RPMI8226 (cell line): ENCODE data around the gene VEZT.
"Not testable (repeated sequence)": the region's sequence is repeated elsewhere in the genome, so short reads cannot be mapped to it uniquely, and the experiment has no call there.

Experiments used
- DNase-seq: peaks from one replicate; pipeline ENCODE4 v3.0.0-alpha.2; 2015

Gene VEZT

GRCh38 chr12:95262808-95263207 is 45.2 kb downstream of the VEZT start:
- DNase-seq: no peak

DNA sequence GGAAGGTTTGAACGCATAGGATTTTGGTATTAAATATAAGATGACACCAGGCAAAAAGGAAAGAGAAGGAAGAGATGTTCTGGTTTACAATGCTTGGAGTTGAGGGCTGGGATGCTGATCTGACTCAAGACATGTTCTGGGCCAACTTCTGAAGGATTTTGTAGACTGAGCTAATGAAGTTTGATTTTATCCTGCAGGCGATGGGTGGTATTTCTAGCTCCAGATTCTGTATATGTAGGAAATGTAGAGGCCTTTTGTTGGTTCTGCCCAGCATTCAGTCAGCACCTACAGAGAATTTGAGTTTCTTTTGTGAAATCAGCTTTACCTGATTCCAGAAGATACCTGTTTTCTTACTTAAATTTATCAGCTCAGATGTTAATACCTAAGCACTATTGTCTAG is 48.2 kb downstream of the VEZT start:
- no peak for DNase-seq

DNA sequence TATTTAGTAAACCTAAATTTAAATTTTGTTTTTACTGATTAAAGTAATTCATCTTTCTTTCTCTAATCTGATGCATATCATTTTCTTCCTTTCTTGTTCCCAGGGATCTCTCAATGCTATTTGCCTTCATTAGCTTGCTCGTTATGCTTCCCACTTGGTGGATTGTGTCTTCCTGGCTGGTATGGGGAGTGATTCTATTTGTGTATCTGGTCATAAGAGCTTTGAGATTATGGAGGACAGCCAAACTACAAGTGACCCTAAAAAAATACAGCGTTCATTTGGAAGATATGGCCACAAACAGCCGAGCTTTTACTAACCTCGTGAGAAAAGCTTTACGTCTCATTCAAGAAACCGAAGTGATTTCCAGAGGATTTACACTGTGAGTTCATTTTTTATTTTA is 48.6 kb downstream of the VEZT start:
- DNase-seq: no peak

DNA sequence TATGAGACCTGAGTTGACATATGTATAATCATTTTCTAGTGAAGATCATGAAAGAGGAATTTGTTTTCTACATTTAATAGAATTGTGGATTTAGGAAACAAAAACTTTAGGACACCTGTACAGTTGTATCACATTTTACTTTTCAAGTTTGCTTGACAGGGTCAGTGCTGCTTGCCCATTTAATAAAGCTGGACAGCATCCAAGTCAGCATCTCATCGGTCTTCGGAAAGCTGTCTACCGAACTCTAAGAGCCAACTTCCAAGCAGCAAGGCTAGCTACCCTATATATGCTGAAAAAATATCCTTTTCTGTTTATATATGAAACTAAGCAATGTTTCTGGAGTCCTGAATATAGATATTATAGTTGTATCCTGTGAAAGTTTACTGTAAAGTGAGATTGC is 52.3 kb downstream of the VEZT start:
- DNase-seq: no peak

- no peak for DNase-seq
Observed at GRCh38 chr12:95271465-95271864, 53.9 kb downstream of the VEZT start.

DNA sequence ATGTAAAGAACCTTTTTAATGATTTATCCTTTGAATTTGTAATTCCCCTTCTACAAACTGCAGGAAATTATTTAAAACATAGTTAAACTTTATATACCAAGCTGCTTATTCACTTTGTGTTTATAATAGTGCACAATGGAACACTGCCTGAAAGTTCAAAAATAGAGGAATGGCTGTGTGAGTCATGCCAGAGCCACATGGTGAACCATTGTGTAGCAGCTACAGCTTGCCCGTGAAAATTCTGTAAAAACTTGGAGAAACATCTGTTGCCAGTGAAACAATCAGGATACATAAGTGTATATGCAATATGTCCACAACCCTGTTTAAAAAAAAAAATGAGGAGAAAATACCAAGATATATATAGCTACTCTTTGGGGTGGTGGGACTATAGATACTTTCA is 59.5 kb downstream of the VEZT start:
- no peak for DNase-seq

DNA sequence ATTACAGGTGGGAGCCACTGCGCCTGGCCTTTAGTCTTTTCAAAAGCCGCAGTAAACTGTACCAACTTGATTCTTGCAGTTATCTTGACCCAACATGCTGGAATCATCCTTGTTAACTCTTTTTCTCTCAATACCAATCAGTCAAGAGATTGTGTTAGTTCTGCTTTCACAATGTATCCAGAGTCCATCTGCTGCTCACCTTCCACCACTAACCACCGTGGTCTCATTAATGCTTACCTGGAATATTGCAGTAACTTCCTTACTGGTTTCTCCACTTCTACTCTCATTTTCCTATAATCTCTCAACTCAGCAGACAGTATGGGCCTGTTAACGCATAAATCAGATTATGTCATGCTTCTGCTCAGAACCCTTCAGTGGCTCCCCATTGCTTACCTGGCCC is 62.2 kb downstream of the VEZT start:
- no peak for DNase-seq

DNA sequence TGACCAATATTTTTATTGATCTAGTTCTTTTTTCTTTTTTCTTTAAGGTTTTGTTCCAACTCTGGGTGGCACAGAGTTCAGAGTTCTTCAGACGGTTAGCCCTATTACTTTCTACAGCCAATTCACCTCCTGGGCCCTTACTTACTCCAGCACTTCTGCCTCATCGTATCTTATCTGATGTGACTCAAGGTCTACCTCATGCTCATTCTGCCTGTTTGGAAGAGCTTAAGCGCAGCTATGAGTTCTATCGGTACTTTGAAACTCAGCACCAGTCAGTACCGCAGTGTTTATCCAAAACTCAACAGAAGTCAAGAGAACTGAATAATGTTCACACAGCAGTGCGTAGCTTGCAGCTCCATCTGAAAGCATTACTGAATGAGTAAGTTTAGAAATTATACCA is 64.7 kb downstream of the VEZT start:
- DNase-seq: no peak

- no peak for DNase-seq
Observed at GRCh38 chr12:95283371-95283770, 65.8 kb downstream of the VEZT start.

- DNase-seq: no peak
Observed at GRCh38 chr12:95286713-95287112, 69.1 kb downstream of the VEZT start.

DNA sequence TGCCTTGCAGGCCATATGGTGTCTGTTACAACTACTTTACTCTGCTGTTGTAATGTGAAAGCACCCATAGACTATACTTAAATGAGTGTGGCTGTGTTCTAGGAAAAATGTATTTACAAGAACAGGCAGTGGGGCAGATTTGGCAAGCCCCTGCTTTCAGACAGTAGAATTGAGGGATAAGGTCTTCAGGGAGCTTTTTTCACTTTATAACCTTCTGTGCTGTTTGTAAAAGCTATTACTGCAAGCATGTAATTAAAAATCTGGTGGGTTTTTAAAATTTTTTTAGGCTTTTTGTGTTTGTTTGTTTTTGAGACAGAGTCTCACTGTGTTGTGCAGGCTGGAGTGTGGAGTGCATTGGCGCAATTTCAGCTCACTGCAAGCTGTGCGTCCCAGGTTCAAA is 73.9 kb downstream of the VEZT start:
- DNase-seq: no peak

- no peak for DNase-seq
Observed at GRCh38 chr12:95298916-95299315, 81.3 kb downstream of the VEZT start.

- DNase-seq: no peak
Observed at GRCh38 chr12:95300286-95300685, 82.7 kb downstream of the VEZT start.

GRCh38 chr12:95303476-95303875 is 85.9 kb downstream of the VEZT start:
- no peak for DNase-seq

DNA sequence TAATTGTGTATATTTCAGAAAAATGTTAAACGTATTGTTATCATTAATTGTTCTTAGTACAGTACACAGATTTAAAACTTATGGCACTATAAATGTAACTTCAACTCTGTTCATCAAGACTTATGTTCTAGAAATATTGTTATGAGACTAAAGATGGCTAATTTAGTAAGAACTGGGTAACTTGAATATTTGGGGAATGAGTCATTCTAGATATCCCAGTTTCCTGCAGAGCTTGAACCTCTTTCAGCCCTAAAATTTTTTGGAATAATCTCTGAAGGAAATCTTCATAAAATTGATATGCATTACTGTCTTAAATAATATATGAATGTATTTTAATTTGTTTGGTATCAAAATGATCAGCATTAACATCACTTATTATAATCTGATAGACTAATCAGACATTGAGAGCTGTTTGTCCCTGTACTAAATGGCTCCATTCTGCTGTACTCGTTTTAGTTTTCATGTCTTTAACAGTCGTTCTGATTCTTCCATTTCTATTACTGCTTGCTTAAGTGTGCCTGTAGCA is 87.1 kb downstream of the VEZT start:
- DNase-seq: no peak

GRCh38 chr12:95312656-95313055 is 95.0 kb downstream of the VEZT start:
- DNase-seq: no peak

DNA sequence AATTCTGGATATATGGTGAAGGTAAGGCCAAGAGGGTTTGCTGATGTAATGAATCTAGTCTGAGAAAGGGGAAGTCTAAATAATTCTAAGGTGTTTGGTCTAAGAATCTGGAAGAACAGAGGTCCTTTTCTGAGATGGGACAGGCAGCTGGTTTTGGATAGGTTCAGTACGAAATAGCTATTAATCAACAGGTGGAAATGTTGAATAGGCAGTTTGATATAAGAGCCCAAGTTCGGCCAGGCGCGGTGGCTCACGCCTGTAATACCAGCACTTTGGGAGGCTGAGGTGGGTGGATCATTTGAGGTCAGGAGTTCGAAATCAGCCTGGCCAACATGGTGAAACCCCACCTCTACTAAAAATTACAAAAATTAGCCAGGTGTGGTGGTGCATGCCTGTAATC is 97.1 kb downstream of the VEZT start:
- DNase-seq: not testable (repeated sequence)

DNA sequence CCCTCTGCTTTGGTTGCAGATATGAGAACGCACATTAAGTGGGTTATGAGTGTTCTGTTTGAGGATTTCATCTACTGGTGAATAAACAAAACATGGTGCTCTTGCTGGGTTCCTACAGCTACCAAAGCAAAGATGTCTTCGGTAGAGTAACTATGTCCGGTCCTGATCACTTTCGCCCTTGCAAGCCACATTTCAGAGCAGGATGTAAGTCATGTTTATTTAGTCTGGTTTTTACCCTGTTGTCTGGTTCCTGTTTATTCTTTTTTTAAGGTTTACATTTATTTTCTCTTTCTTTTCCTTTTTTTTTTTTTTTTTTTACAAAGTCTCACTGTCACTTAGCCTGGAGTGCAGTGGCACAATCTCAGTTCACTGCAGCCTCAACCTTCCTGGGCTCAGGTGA is 99.2 kb downstream of the VEZT start:
- no peak for DNase-seq

DNA sequence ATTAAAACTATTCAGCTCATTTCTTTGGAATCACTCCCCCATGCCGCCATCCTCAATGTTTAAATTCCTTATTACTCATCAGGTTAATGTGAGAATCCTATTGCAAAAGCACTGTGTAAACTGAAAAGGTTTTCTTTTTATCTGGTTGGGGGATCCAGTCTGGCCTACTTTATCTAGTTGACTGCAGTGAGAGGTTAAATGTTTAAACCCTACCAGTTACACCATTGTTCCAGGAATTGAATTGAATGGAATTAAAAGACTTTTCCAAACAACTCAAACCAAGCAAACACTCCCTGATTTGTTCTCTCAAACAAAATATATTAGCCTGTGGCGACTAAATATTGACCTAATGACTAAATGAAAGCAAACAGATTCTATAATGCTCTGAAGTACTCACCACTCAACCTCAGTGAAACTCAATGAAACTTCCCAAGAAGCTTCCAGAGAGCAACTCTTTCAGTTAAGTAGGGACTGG is 100.5 kb downstream of the VEZT start:
- DNase-seq: no peak

DNA sequence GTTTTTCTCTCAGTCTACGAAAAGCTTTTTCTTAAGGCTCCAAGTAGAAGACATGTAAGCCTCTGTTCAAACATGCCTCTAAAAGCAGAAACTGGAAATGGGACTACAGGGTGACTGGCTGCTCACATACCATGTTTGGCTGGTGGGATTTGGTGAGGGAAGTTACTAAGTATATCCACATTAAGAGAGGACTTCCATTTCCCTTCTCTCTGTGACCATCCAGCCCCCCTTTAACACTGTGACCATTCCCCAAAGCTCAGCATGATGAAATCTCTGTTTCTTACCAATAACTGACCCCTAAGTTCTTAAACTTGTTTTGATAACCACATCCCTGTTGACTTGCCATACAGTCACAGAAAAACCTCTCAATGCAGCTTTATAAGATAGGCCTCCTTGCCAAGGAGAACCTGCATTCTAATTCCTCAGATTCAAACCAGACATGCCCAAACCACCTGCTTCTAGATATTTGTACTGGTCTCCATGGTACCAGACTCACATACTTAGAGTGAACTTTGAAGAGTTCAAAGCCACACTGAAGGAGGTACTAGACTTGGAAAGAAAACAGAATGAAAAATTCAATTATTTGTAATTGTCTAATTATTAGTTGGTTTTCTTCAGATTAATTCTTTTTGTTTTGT is 102.2 kb downstream of the VEZT start:
- DNase-seq: no peak

DNA sequence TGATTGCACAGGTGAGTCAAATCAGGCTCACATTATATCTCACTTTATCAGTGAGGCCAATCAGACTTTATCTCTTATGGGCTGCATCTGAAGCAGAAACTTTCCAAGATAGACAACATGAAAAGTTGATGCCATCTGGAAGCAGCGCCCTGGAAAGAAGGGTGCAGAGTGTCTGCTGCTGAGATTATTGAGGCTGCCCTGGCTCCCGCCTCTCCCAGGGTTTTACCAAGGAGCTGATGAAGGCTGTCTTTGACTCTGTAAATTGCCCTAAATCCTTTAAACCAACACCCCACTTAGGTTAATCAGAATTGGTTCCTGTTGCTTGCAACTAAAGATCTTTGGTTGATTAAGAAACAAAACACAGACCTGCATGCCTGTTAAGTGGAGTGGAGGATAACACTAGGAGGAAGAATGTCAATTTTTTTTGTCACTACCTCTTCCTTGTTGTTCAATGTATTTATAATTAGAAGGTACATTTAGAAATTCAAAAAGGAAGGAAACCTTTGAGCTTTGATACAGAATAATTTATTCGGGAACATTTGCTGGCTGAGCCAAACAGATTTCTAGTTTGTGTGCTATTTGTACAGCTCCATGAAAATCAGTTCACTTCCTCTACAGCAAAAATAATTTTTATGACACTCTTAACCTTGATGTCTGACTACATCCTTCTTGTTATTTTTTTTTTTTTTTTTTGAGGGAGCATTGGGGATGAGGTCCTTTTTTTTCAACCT is 104.1 kb downstream of the VEZT start:
- DNase-seq: no peak

- DNase-seq: no peak
Observed at GRCh38 chr12:95322326-95322725, 104.7 kb downstream of the VEZT start.

DNA sequence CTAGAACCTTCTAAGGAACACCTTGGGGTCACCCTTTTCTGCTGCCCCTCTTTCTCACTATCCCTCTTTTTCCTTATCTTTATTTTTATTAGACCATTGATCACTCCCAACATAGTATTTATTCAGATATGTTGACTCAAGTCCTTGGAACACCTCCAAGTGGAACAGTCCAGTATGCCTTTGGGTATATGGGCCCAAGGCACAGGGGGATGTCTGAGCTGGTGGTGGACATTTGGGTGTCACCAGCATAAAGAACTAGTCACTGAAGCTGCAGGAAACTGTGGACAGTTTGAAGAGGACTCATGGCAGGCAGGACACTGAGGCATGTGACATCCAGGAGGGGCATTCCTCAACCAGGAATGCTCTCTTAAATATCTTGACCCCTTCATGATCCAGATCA is 105.6 kb downstream of the VEZT start:
- DNase-seq: no peak

DNA sequence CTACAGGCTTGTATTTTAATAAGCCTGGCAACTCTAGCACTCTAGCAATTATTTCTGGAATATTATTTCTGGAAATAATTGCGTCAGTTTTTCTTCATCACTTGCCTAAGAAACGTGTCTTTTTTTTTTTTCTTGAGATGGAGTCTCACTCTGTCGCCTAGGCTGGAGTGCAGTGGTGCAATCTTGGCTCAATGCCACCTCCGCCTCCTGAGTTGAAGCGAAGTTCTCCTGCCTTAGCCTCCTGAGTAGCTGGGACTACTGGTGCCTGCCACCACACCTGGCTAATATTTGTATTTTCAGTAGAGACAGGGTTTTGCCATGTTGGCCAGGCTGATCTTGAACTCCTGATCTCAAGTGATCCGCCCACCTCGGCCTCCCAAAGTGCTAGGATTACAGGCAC is 106.6 kb downstream of the VEZT start:
- not testable (repeated sequence) for DNase-seq

- no peak for DNase-seq
Observed at GRCh38 chr12:95325501-95325900, 107.9 kb downstream of the VEZT start.
